ENCODE measurements around the gene SPATA20. TPM values are rescaled to one million over a fixed set of nuclear protein-coding genes. Genes with fewer than 3 reads are reported as not detected.

SPATA20 gene
- total and polyA plus RNA-seq, 4 donors = 15.6 to 42.4 (median 19.6) TPM

DNA sequence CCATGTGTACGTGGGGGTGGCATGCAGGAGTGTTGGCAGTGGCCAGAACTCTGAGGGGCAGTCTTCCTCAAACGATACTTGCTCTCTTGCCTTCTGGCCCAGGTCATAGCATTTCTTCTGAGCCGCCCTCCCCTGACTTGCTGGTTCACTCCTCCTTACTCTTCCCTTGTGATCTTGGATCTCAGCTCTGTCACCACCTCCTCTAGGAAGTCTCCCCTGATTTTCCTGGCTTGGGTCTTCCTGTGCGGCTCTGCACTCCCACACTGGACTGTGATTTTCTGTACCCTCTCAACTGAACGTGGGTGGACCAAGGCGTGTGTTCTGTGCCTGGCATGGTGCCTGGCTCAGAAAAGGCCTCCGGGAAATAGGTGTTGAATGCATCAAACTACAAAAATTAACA lies 11.6 kb upstream of the SPATA20 start:
- no peaks in the 10 kb centered on the region for H3K9me3 ChIP-seq (ENCODE audit: control insufficient read depth in 4 of 4, low read length in 3 of 4)
- H3K27ac ChIP-seq (ENCODE audit: low read depth in 1 of 2, low read length in 2 of 2) = no peak overlapping the region
- WGBS = 91% methylated on average over 7 of the region's 7 CpGs
- H3K36me3 ChIP-seq (ENCODE audit: control insufficient read depth in 4 of 4, insufficient read depth in 3 of 4, low read depth in 1 of 4, low read length in 3 of 4) = no peaks in the 10 kb centered on the region
- DNase-seq (ENCODE audit: low spot score) = no peak
- no peak overlapping the region for H3K4me3 ChIP-seq (ENCODE audit: low read depth in 1 of 3, low read length in 3 of 3)
- peaks cover 1 to 13% (median 6%) of the 10 kb centered on the region in 4 donors for H3K4me1 ChIP-seq (ENCODE audit: control insufficient read depth in 4 of 4, insufficient read depth in 4 of 4, low read length in 3 of 4)
- no peak overlapping the region for H3K9ac ChIP-seq (ENCODE audit: low read depth in 1 of 2, low read length in 2 of 2)
- H3K27me3 ChIP-seq (ENCODE audit: control insufficient read depth in 4 of 4, insufficient read depth in 4 of 4, low read length in 3 of 4) = peaks cover 0 to 13% (median 4%) of the 10 kb centered on the region in 4 donors
- no peak for TF ChIP-seq NR2F2 (IDR thresholded peaks at IDR 0.05)
- TF ChIP-seq EGR1 (IDR thresholded peaks at IDR 0.05; ENCODE audit: low read depth in 2 of 2) = no peak
- TF ChIP-seq HNF4G (IDR thresholded peaks at IDR 0.05) = no peak
- TF ChIP-seq REST (IDR thresholded peaks at IDR 0.05) = no peak
- TF ChIP-seq CTCF (IDR thresholded peaks at IDR 0.05; ENCODE audit: low read depth, low read length, missing input control) = no peak
- no peak for TF ChIP-seq JUND (IDR thresholded peaks at IDR 0.05)
- TF ChIP-seq ATF3 (IDR thresholded peaks at IDR 0.05) = no peak
- TF ChIP-seq HNF4A (conservative IDR thresholded peaks at IDR 0.05) = no peak
- no peak for TF ChIP-seq GABPA (IDR thresholded peaks at IDR 0.05 in 1 of 2, conservative IDR thresholded peaks at IDR 0.05 in 1 of 2)
- TF ChIP-seq FOXA1 (IDR thresholded peaks at IDR 0.05) = no peak
- no peak for TF ChIP-seq RXRA (IDR thresholded peaks at IDR 0.05)
- no peak for TF ChIP-seq RAD21 (IDR thresholded peaks at IDR 0.05)
- TF ChIP-seq ZBTB33 (IDR thresholded peaks at IDR 0.05) = no peak
- TF ChIP-seq FOXA2 (IDR thresholded peaks at IDR 0.05) = no peak
- no peak for TF ChIP-seq TAF1 (conservative IDR thresholded peaks at IDR 0.05)
- TF ChIP-seq YY1 (IDR thresholded peaks at IDR 0.05) = no peak
- no peak for TF ChIP-seq MAX (IDR thresholded peaks at IDR 0.05)
- no peak for TF ChIP-seq SP1 (IDR thresholded peaks at IDR 0.05)
